Common myeloid progenitor, CD34-positive (primary cell): ENCODE results near the gene ZNF687.

ENCODE experiments used
- CTCF ChIA-PET: fragments of 350-600 bp; sonication (Branson Sonifier 250); formaldehyde crosslinking; loops from one replicate; lab custom pipeline; 2021; ENCODE audit warnings: antibody characterized with exemption; lab: Charles Lee
- POLR2A ChIA-PET: fragments of 350-600 bp; sonication (Branson Sonifier 250); formaldehyde crosslinking; loops from one replicate; lab custom pipeline; 2021; ENCODE audit warnings: antibody characterized with exemption; lab: Charles Lee
- DNase-seq, 3 donors: peaks; one replicate each; pipeline versions ENCODE4 v3.0.0 to v3.0.0-alpha.2; 2013
- H3K27ac ChIP-seq, 2 experiments: 1 replicate in 1 of 2; 2 replicates in 1 of 2; pipeline ENCODE4 v1.7.0; 2013; ENCODE audit warnings: inconsistent platforms in 2 of 2, low read length in 2 of 2, mild to moderate bottlenecking in 2 of 2, low read depth in 1 of 2, moderate library complexity in 1 of 2; ENCODE audit not compliant: severe bottlenecking in 2 of 2, insufficient read depth in 1 of 2, poor library complexity in 1 of 2
- H3K27me3 ChIP-seq, 5 experiments: replicated peaks in 2 of 5; 1 replicate in 3 of 5; 2 replicates in 2 of 5; pipeline versions ENCODE4 v1.6.1 to v1.7.0; 2013; ENCODE audit warnings: low read length in 4 of 5, mild to moderate bottlenecking in 2 of 5, moderate library complexity in 2 of 5, inconsistent platforms in 1 of 5; ENCODE audit not compliant: insufficient read depth in 5 of 5, control insufficient read depth in 4 of 5
- H3K36me3 ChIP-seq, 4 experiments: 1 replicate in 2 of 4; 2 replicates in 2 of 4; pipeline versions ENCODE4 v1.6.1 to v1.7.0; 2013; ENCODE audit warnings: low read length in 3 of 4, control low read depth in 1 of 4, mild to moderate bottlenecking in 1 of 4; ENCODE audit not compliant: control insufficient read depth in 4 of 4, insufficient read depth in 4 of 4
- H3K4me1 ChIP-seq, 4 experiments: 1 replicate in 3 of 4; 2 replicates in 1 of 4; pipeline versions ENCODE4 v1.6.1 to v1.7.1; 2013; ENCODE audit warnings: low read length in 3 of 4, mild to moderate bottlenecking in 3 of 4, control low read depth in 1 of 4, inconsistent platforms in 1 of 4, moderate library complexity in 1 of 4; ENCODE audit not compliant: control insufficient read depth in 4 of 4, insufficient read depth in 4 of 4; ENCODE audit errors: control extremely low read depth in 1 of 4
- H3K4me3 ChIP-seq, 7 experiments: 1 replicate in 4 of 7; 2 replicates in 3 of 7; pipeline versions ENCODE4 v1.5.1 to v1.7.0; 2013; ENCODE audit warnings: mild to moderate bottlenecking in 7 of 7, low read length in 6 of 7, moderate library complexity in 6 of 7, inconsistent platforms in 2 of 7, low read depth in 2 of 7, control low read depth in 1 of 7; ENCODE audit not compliant: insufficient read depth in 4 of 7, control insufficient read depth in 1 of 7; ENCODE audit errors: extremely low read depth in 1 of 7
- H3K9me3 ChIP-seq, 5 experiments: 1 replicate in 4 of 5; 2 replicates in 1 of 5; pipeline versions ENCODE4 v1.6.1 to v1.7.1; 2013; ENCODE audit warnings: low read length in 4 of 5, mild to moderate bottlenecking in 2 of 5, inconsistent platforms in 1 of 5, low read depth in 1 of 5, moderate library complexity in 1 of 5; ENCODE audit not compliant: control insufficient read depth in 4 of 5, insufficient read depth in 2 of 5; ENCODE audit errors: control extremely low read depth in 1 of 5
- WGBS: methylation state at CpG from one replicate; pipeline ENCODE4 v1.1.5; 2013; ENCODE audit not compliant: insufficient coverage; 5-methylcytosine and 5-hydroxymethylcytosine counted together

The ZNF687 gene

GRCh38 chr1:151334822-151335221 lies 52.7 kb downstream of the ZNF687 start:
- Histone ChIP-seq H3K27ac (no peak overlapping the region), H3K4me1 (no peaks in the 10 kb centered on the region), H3K36me3 (no peaks in the 10 kb centered on the region), H3K4me3 (no peak overlapping the region), H3K27me3 (no peaks in the 10 kb centered on the region), H3K9me3 (no peaks in the 10 kb centered on the region)
- WGBS, result 83% methylated on average over 1 of the region's 5 CpGs
- CTCF ChIA-PET, result interaction anchor here (28.0 kb wide), 1 partner anchor 22 kb away, joined by 644 read pairs; the partner anchor contains the start of gene PI4KB
- no peak for DNase-seq
- POLR2A ChIA-PET, result no interaction called here

GRCh38 chr1:151336556-151336955 lies 54.5 kb downstream of the ZNF687 start:
- Histone ChIP-seq H3K4me3 (no peak overlapping the region), H3K4me1 (peaks cover 0 to 7% (median 3%) of the 10 kb centered on the region in 4 experiments), H3K9me3 (no peaks in the 10 kb centered on the region), H3K27ac (peak overlapping the region in 1 of 2 experiments; percentile 7), H3K36me3 (peaks cover 0 to 2% (median under 1%) of the 10 kb centered on the region in 4 experiments), H3K27me3 (no peaks in the 10 kb centered on the region)
- CTCF ChIA-PET, result interaction anchor here (0.6 to 28.0 kb wide), 5 partner anchors 9 to 329 kb away, joined by 3 to 644 read pairs (median 3); partner anchors contain the start of gene PI4KB
- no peak for DNase-seq
- POLR2A ChIA-PET, result interaction anchor here (0.7 to 1.9 kb wide), 3 partner anchors 9 to 44 kb away, joined by 3 to 6 read pairs (median 4); partner anchors contain the start of gene PI4KB
- no CpG with 5 or more reads among the region's 3 CpGs for WGBS

GRCh38 chr1:151340870-151341754 lies 59.0 kb downstream of the ZNF687 start:
- H3K4me1 ChIP-seq, result peaks cover 7 to 21% (median 15%) of the 10 kb centered on the region in 4 experiments
- peak; percentile 78 to 85 (median 85) for DNase-seq
- no peaks in the 10 kb centered on the region for H3K27me3 ChIP-seq
- WGBS, result 25% methylated on average over 3 of the region's 7 CpGs
- ChIA-PET CTCF (interaction anchor here (0.7 to 28.0 kb wide), 18 partner anchors 9 to 1116 kb away, joined by 3 to 644 read pairs (median 4); partner anchors contain the start of genes PI4KB, PSMB4 and ZNF687), POLR2A (interaction anchor here (0.6 to 1.5 kb wide), 6 partner anchors 11 to 58 kb away, joined by 3 to 5 read pairs (median 4); partner anchors contain the start of gene PSMB4)
- H3K4me3 ChIP-seq, result peak overlapping the region in 1 of 7 experiments; percentile 26
- H3K9me3 ChIP-seq, result no peaks in the 10 kb centered on the region
- H3K36me3 ChIP-seq, result peaks cover 16 to 39% (median 36%) of the 10 kb centered on the region in 4 experiments
- H3K27ac ChIP-seq, result peak overlapping the region in 1 of 2 experiments; percentile 27
